Mucosa of rectum (tissue), 2 donors: ENCODE results near the gene RAP1B.
"Not testable (repeated sequence)": the region's sequence is repeated elsewhere in the genome, so short reads cannot be mapped to it uniquely, and the experiment has no call there.

ENCODE experiments used
- H3K27ac ChIP-seq, 2 donors: one replicate each; pipeline ENCODE4 v1.7.0; 2013; ENCODE audit warnings: inconsistent platforms in 2 of 2, low read depth in 2 of 2, low read length in 2 of 2
- H3K27me3 ChIP-seq, 2 donors: one replicate each; pipeline ENCODE4 v1.7.0; 2013; ENCODE audit warnings: low read length in 2 of 2; ENCODE audit not compliant: control insufficient read depth in 2 of 2, insufficient read depth in 2 of 2
- H3K36me3 ChIP-seq, 2 donors: one replicate each; pipeline ENCODE4 v1.7.0; 2013; ENCODE audit warnings: low read length in 2 of 2; ENCODE audit not compliant: control insufficient read depth in 2 of 2, insufficient read depth in 2 of 2
- H3K4me1 ChIP-seq, 2 donors: one replicate each; pipeline ENCODE4 v1.7.0; 2013; ENCODE audit warnings: low read length in 2 of 2, mild to moderate bottlenecking in 1 of 2; ENCODE audit not compliant: control insufficient read depth in 2 of 2, insufficient read depth in 2 of 2
- H3K4me3 ChIP-seq, 2 donors: one replicate each; pipeline ENCODE4 v1.7.0; 2013; ENCODE audit warnings: low read length in 2 of 2
- H3K9ac ChIP-seq, 2 donors: one replicate each; pipeline ENCODE4 v1.7.0; 2013; ENCODE audit warnings: low read length in 2 of 2, low read depth in 1 of 2, mild to moderate bottlenecking in 1 of 2
- H3K9me3 ChIP-seq, 2 donors: one replicate each; pipeline ENCODE4 v1.7.0; 2013; ENCODE audit warnings: low read length in 2 of 2; ENCODE audit not compliant: control insufficient read depth in 2 of 2
- donor health status: healthy.
- donor health status: Normal muscosa, but diverticular disease.

RAP1B gene

GRCh38 chr12:68631227-68631626, 20.5 kb downstream of the RAP1B start:
- no peak overlapping the region for H3K4me3 ChIP-seq
- no peak overlapping the region for H3K9ac ChIP-seq
- H3K27me3 ChIP-seq, result no peaks in the 10 kb centered on the region
- H3K4me1 ChIP-seq, result peaks cover 0 to 3% of the 10 kb centered on the region in 2 donors
- no peaks in the 10 kb centered on the region for H3K9me3 ChIP-seq
- peaks cover 0 to 5% of the 10 kb centered on the region in 2 donors for H3K36me3 ChIP-seq
- no peak overlapping the region for H3K27ac ChIP-seq

GRCh38 chr12:68632486-68632885, 21.8 kb downstream of the RAP1B start:
- H3K9ac ChIP-seq, result no peak overlapping the region
- no peaks in the 10 kb centered on the region for H3K9me3 ChIP-seq
- H3K36me3 ChIP-seq, result no peaks in the 10 kb centered on the region
- no peak overlapping the region for H3K27ac ChIP-seq
- H3K4me1 ChIP-seq, result peaks cover 0 to 3% of the 10 kb centered on the region in 2 donors
- no peaks in the 10 kb centered on the region for H3K27me3 ChIP-seq
- H3K4me3 ChIP-seq, result no peak overlapping the region

- no peak overlapping the region for H3K4me3 ChIP-seq
- H3K9me3 ChIP-seq, result no peaks in the 10 kb centered on the region
- H3K4me1 ChIP-seq, result peaks cover 0 to 3% of the 10 kb centered on the region in 2 donors
- no peak overlapping the region for H3K9ac ChIP-seq
- no peak overlapping the region for H3K27ac ChIP-seq
- no peaks in the 10 kb centered on the region for H3K27me3 ChIP-seq
- no peaks in the 10 kb centered on the region for H3K36me3 ChIP-seq
These were observed 23.2 kb downstream of the RAP1B start for GRCh38 chr12:68633614-68634558.

GRCh38 chr12:68636268-68636667, 25.6 kb downstream of the RAP1B start:
- H3K9ac ChIP-seq, result no peak overlapping the region
- H3K9me3 ChIP-seq, result no peaks in the 10 kb centered on the region
- H3K36me3 ChIP-seq, result no peaks in the 10 kb centered on the region
- no peak overlapping the region for H3K4me3 ChIP-seq
- no peak overlapping the region for H3K27ac ChIP-seq
- peaks cover 0 to 3% of the 10 kb centered on the region in 2 donors for H3K4me1 ChIP-seq
- H3K27me3 ChIP-seq, result no peaks in the 10 kb centered on the region

- H3K27ac ChIP-seq, H3K36me3 ChIP-seq, H3K9ac ChIP-seq, H3K4me3 ChIP-seq, H3K9me3 ChIP-seq, H3K27me3 ChIP-seq, H3K4me1 ChIP-seq: not testable (repeated sequence)
These were observed 26.7 kb downstream of the RAP1B start for GRCh38 chr12:68637439-68637838.

GRCh38 chr12:68638171-68638570, 27.5 kb downstream of the RAP1B start:
- Histone ChIP-seq H3K9ac (no peak overlapping the region), H3K36me3 (peaks cover 0 to 5% of the 10 kb centered on the region in 2 donors), H3K27ac (no peak overlapping the region), H3K4me3 (no peak overlapping the region), H3K27me3 (no peaks in the 10 kb centered on the region), H3K9me3 (no peaks in the 10 kb centered on the region), H3K4me1 (no peaks in the 10 kb centered on the region)

- Histone ChIP-seq H3K36me3 (peaks cover 0 to 5% of the 10 kb centered on the region in 2 donors), H3K4me3 (no peak overlapping the region), H3K9ac (no peak overlapping the region), H3K27ac (no peak overlapping the region), H3K27me3 (no peaks in the 10 kb centered on the region), H3K9me3 (no peaks in the 10 kb centered on the region), H3K4me1 (no peaks in the 10 kb centered on the region)
These were observed 28.2 kb downstream of the RAP1B start for GRCh38 chr12:68638721-68639395.

GRCh38 chr12:68639396-68639767, 28.7 kb downstream of the RAP1B start:
- Histone ChIP-seq H3K9me3 (no peaks in the 10 kb centered on the region), H3K27me3 (no peaks in the 10 kb centered on the region), H3K4me1 (no peaks in the 10 kb centered on the region), H3K9ac (no peak overlapping the region), H3K4me3 (no peak overlapping the region), H3K36me3 (peaks cover 0 to 5% of the 10 kb centered on the region in 2 donors), H3K27ac (no peak overlapping the region)

GRCh38 chr12:68641138-68641537, 30.4 kb downstream of the RAP1B start:
- H3K9ac ChIP-seq, result no peak overlapping the region
- H3K9me3 ChIP-seq, result no peaks in the 10 kb centered on the region
- H3K4me1 ChIP-seq, result no peaks in the 10 kb centered on the region

GRCh38 chr12:68646484-68646883, 35.8 kb downstream of the RAP1B start:
- H3K4me3 ChIP-seq, result no peak overlapping the region
- H3K4me1 ChIP-seq, result peaks cover 0 to 3% of the 10 kb centered on the region in 2 donors
- no peak overlapping the region for H3K27ac ChIP-seq
- peaks cover 19 to 23% of the 10 kb centered on the region in 2 donors for H3K36me3 ChIP-seq
- no peaks in the 10 kb centered on the region for H3K9me3 ChIP-seq
- no peaks in the 10 kb centered on the region for H3K27me3 ChIP-seq
- H3K9ac ChIP-seq, result no peak overlapping the region

More at GRCh38 chr12:68641138-68641537, 30.4 kb downstream of the RAP1B start:
- Histone ChIP-seq H3K27ac (no peak overlapping the region), H3K27me3 (no peaks in the 10 kb centered on the region), H3K4me3 (no peak overlapping the region), H3K36me3 (peaks cover 0 to 5% of the 10 kb centered on the region in 2 donors)
